WTC11 (cell line): ENCODE results near the gene NKAPL. TPM values are rescaled to one million over a fixed set of nuclear protein-coding genes. Genes with fewer than 3 reads are reported as not detected.

Experiments
- ATAC-seq: fragments of 200-7000 bp; cut with Tn5 transposase; 2 replicates; pipeline ENCODE4 v1.10.0; 2021; ENCODE audit warnings: mild to moderate bottlenecking, moderate library complexity
- CTCF ChIA-PET: fragments of 300-600 bp; sonication (Branson Sonifier 250); formaldehyde crosslinking; loops from one replicate; lab custom pipeline; 2021; ENCODE audit warnings: antibody characterized with exemption; lab: Charles Lee
- POLR2A ChIA-PET: fragments of 350-600 bp; sonication (Branson Sonifier 250); formaldehyde crosslinking; loops from one replicate; lab custom pipeline; 2021; ENCODE audit warnings: antibody characterized with exemption; lab: Charles Lee
- DNase-seq: peaks from one replicate; pipeline ENCODE4 v3.0.0; 2021; ENCODE audit warnings: low spot score
- H3K27ac Mint-ChIP-seq: 2 replicates; pipeline ENCODE4 v1.8.0; 2021; ENCODE audit warnings: mixed read lengths
- H3K27me3 Mint-ChIP-seq: 2 replicates; pipeline ENCODE4 v1.8.0; 2021; ENCODE audit warnings: low read depth, mild to moderate bottlenecking, moderate library complexity, mixed read lengths
- H3K36me3 Mint-ChIP-seq: 2 replicates; pipeline ENCODE4 v1.8.0; 2021; ENCODE audit warnings: mixed read lengths
- H3K4me1 Mint-ChIP-seq: 2 replicates; pipeline ENCODE4 v1.8.0; 2022; ENCODE audit warnings: mixed read lengths
- H3K4me3 Mint-ChIP-seq: 2 replicates; pipeline ENCODE4 v1.8.0; 2021; ENCODE audit warnings: mild to moderate bottlenecking, moderate library complexity, mixed read lengths
- H3K9me3 Mint-ChIP-seq: 2 replicates; pipeline ENCODE4 v1.8.0; 2021; ENCODE audit warnings: mixed read lengths
- CBFB ChIP-seq: sonication (generic); formaldehyde crosslinking; IDR thresholded peaks from 2 replicates; pipeline ENCODE4 v1.8.1; 2022; ENCODE audit warnings: mild to moderate bottlenecking, low read depth, missing genetic modification reagents
- CREB1 ChIP-seq: sonication (generic); formaldehyde crosslinking; IDR thresholded peaks from 2 replicates; pipeline ENCODE4 v1.8.0; 2023; ENCODE audit warnings: mild to moderate bottlenecking, missing genetic modification reagents
- EMX1 ChIP-seq: fragments of 250-450 bp; sonication (Bioruptor Pico); IDR thresholded peaks from 2 replicates; pipeline ENCODE4 v1.8.0; 2021; ENCODE audit warnings: mild to moderate bottlenecking
- FOXP1 ChIP-seq: sonication (generic); formaldehyde crosslinking; IDR thresholded peaks from 2 replicates; pipeline ENCODE4 v1.8.0; 2022; ENCODE audit warnings: missing genetic modification reagents, mild to moderate bottlenecking, moderate library complexity, borderline replicate concordance
- GTF2I ChIP-seq: fragments of 250-450 bp; sonication (Bioruptor Pico); conservative IDR thresholded peaks from 2 replicates; pipeline ENCODE4 v1.4.0; 2021; ENCODE audit warnings: mild to moderate bottlenecking
- JAZF1 ChIP-seq: fragments of 250-450 bp; sonication (Bioruptor Pico); IDR thresholded peaks from 2 replicates; pipeline ENCODE4 v1.9.0; 2021; ENCODE audit warnings: moderate library complexity, mild to moderate bottlenecking, inconsistent platforms
- NFATC4 ChIP-seq: fragments of 250-450 bp; sonication (Bioruptor Pico); IDR thresholded peaks from 2 replicates; pipeline ENCODE4 v1.9.0; 2021; ENCODE audit warnings: mild to moderate bottlenecking
- NR2C2 ChIP-seq: sonication (generic); formaldehyde crosslinking; IDR thresholded peaks from 2 replicates; pipeline ENCODE4 v1.8.0; 2022; ENCODE audit warnings: mild to moderate bottlenecking, missing genetic modification reagents
- TEAD1 ChIP-seq: sonication (generic); formaldehyde crosslinking; IDR thresholded peaks from 2 replicates; pipeline ENCODE4 v1.8.0; 2022; ENCODE audit warnings: mild to moderate bottlenecking, missing genetic modification reagents
- total RNA-seq: library from RNA; stranded (reverse); gene quantifications from 3 replicates; pipeline ENCODE4 v1.2.3, GENCODE V29; 2021
- TF ChIP-seq, protein P1 (sequence below): fragments of 250-450 bp; sonication (Bioruptor Pico); IDR thresholded peaks from 2 replicates; pipeline ENCODE4 v1.9.0; 2021; ENCODE audit warnings: mild to moderate bottlenecking, borderline replicate concordance
- TF ChIP-seq, protein P2 (sequence below): fragments of 250-450 bp; sonication (Bioruptor Pico); IDR thresholded peaks from 2 replicates; pipeline ENCODE4 v1.9.0; 2021; ENCODE audit warnings: mild to moderate bottlenecking
- TF ChIP-seq, protein P3 (sequence below): sonication (generic); formaldehyde crosslinking; IDR thresholded peaks from 2 replicates; pipeline ENCODE4 v1.8.1; 2022; ENCODE audit warnings: mild to moderate bottlenecking, moderate library complexity, missing genetic modification reagents
- TF ChIP-seq, protein P4 (sequence below): sonication (generic); formaldehyde crosslinking; IDR thresholded peaks from 2 replicates; pipeline ENCODE4 v1.8.1; 2023; ENCODE audit warnings: mild to moderate bottlenecking, missing genetic modification reagents
- TF ChIP-seq, protein P5 (sequence below): fragments of 250-450 bp; sonication (Bioruptor Pico); IDR thresholded peaks from 2 replicates; pipeline ENCODE4 v1.9.0; 2021; ENCODE audit warnings: mild to moderate bottlenecking
- TF ChIP-seq, protein P6 (sequence below): fragments of 250-450 bp; sonication (Bioruptor Pico); IDR thresholded peaks from 2 replicates; pipeline ENCODE4 v2.1.2; 2022; ENCODE audit warnings: mild to moderate bottlenecking, moderate library complexity
- TF ChIP-seq, protein P7 (sequence below): sonication (generic); formaldehyde crosslinking; IDR thresholded peaks from 2 replicates; pipeline ENCODE4 v1.8.1; 2023; ENCODE audit warnings: mild to moderate bottlenecking, missing genetic modification reagents, borderline replicate concordance

The NKAPL gene
- total RNA-seq, 1 experiment from 2014 or later = 0.26 TPM

DNA sequence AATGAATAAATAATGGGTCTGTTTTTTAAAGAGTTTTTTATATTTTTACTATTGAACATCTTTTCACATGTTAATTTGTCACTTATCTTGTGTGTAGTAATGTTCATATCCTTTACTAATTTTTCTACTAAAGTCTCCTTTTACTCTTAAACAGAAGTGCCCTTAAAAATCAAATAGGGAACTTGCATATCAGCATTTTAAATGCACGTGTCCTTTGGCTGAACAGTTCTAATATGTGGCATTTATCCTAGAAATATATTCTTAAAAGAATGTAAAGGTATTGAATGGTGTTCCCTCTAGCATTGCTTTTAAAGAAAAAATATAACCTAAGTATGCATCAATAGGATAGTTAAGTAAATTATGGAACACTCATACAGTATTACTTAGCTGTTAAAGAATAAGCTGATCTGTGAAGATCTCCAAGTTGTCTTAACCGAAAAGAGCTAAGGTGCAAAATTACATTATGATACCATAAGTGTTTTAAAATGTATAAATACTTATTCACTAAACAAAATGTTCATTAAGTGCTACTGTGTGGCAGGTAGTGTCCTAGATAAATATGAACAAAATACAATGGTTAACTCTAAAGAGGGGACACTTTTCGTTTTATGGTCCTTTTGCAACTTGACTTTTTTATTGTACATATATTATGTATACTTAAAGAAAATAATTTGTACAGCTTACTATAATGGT is 21.6 kb downstream of the NKAPL start:
- H3K4me1 Mint-ChIP-seq = peaks cover 14% of the 10 kb centered on the region
- no peak for TF ChIP-seq JAZF1
- TF ChIP-seq, protein P1, sequence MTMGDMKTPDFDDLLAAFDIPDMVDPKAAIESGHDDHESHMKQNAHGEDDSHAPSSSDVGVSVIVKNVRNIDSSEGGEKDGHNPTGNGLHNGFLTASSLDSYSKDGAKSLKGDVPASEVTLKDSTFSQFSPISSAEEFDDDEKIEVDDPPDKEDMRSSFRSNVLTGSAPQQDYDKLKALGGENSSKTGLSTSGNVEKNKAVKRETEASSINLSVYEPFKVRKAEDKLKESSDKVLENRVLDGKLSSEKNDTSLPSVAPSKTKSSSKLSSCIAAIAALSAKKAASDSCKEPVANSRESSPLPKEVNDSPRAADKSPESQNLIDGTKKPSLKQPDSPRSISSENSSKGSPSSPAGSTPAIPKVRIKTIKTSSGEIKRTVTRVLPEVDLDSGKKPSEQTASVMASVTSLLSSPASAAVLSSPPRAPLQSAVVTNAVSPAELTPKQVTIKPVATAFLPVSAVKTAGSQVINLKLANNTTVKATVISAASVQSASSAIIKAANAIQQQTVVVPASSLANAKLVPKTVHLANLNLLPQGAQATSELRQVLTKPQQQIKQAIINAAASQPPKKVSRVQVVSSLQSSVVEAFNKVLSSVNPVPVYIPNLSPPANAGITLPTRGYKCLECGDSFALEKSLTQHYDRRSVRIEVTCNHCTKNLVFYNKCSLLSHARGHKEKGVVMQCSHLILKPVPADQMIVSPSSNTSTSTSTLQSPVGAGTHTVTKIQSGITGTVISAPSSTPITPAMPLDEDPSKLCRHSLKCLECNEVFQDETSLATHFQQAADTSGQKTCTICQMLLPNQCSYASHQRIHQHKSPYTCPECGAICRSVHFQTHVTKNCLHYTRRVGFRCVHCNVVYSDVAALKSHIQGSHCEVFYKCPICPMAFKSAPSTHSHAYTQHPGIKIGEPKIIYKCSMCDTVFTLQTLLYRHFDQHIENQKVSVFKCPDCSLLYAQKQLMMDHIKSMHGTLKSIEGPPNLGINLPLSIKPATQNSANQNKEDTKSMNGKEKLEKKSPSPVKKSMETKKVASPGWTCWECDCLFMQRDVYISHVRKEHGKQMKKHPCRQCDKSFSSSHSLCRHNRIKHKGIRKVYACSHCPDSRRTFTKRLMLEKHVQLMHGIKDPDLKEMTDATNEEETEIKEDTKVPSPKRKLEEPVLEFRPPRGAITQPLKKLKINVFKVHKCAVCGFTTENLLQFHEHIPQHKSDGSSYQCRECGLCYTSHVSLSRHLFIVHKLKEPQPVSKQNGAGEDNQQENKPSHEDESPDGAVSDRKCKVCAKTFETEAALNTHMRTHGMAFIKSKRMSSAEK (CRISPR knock-in tag) = no peak
- TF ChIP-seq, protein P2, sequence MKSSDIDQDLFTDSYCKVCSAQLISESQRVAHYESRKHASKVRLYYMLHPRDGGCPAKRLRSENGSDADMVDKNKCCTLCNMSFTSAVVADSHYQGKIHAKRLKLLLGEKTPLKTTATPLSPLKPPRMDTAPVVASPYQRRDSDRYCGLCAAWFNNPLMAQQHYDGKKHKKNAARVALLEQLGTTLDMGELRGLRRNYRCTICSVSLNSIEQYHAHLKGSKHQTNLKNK = no peak
- no peak for TF ChIP-seq FOXP1 (CRISPR knock-in tag)
- no peak for TF ChIP-seq CBFB (CRISPR knock-in tag)
- TF ChIP-seq, protein P3, sequence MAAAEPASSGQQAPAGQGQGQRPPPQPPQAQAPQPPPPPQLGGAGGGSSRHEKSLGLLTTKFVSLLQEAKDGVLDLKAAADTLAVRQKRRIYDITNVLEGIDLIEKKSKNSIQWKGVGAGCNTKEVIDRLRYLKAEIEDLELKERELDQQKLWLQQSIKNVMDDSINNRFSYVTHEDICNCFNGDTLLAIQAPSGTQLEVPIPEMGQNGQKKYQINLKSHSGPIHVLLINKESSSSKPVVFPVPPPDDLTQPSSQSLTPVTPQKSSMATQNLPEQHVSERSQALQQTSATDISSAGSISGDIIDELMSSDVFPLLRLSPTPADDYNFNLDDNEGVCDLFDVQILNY (CRISPR knock-in tag) = no peak
- TF ChIP-seq, protein P4, sequence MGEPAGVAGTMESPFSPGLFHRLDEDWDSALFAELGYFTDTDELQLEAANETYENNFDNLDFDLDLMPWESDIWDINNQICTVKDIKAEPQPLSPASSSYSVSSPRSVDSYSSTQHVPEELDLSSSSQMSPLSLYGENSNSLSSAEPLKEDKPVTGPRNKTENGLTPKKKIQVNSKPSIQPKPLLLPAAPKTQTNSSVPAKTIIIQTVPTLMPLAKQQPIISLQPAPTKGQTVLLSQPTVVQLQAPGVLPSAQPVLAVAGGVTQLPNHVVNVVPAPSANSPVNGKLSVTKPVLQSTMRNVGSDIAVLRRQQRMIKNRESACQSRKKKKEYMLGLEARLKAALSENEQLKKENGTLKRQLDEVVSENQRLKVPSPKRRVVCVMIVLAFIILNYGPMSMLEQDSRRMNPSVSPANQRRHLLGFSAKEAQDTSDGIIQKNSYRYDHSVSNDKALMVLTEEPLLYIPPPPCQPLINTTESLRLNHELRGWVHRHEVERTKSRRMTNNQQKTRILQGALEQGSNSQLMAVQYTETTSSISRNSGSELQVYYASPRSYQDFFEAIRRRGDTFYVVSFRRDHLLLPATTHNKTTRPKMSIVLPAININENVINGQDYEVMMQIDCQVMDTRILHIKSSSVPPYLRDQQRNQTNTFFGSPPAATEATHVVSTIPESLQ = no peak
- TF ChIP-seq NR2C2 (CRISPR knock-in tag) = no peak
- H3K4me3 Mint-ChIP-seq = peak overlapping the region; percentile 97
- H3K9me3 Mint-ChIP-seq = no peaks in the 10 kb centered on the region
- no peak for DNase-seq
- POLR2A ChIA-PET = interaction anchor here (0.6 to 1.6 kb wide), 5 partner anchors 13 to 157 kb away, joined by 3 to 10 read pairs (median 3); partner anchors contain the start of genes ZSCAN16 and ZSCAN26
- ATAC-seq = no peak
- CTCF ChIA-PET = interaction anchor here (1.1 to 1.9 kb wide), 3 partner anchors 14 to 76 kb away, joined by 4 to 26 read pairs (median 8); partner anchors contain the start of gene ZSCAN26
- H3K27me3 Mint-ChIP-seq = peaks cover 4% of the 10 kb centered on the region; the same call in 1 of the 2 replicates
- H3K36me3 Mint-ChIP-seq = peaks cover 16% of the 10 kb centered on the region
- no peak overlapping the region for H3K27ac Mint-ChIP-seq

DNA sequence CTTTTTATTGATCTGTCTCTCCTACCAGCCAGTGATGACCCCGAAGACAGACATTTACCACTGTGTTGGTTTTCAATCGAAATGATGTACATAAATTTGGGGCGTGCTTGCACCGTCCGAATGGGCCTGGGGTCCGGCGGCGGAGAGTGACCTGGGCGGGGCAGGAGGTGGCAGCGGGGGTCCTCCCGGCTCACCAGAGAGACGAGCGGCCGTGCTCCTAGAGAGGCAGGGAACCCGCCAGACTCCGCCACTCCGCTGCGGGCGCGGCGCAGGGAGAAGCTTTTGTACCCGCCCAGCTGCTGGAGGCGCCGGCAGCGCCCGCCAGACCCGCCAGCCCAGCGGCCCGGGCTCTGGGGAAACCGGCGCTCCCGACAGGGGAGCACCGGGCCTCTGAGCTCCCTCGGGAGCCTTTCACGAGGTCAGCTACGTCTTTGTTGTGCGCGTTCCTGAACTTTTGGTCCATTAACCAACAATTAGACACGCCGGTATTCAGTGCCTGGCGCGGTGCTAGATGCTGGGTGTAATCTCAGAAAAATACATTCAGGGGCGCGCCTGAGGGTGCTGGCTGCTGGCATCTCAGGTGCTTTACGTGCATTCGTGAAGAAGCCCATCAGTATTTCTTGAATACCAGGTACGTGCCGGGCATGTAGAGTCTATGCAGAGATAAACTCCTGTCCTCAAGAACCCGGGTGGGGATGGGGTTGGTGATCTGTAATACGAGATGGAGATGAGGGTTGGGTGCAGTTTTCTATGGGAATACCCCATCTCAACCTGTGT is 22.4 kb downstream of the NKAPL start, which contains the start of gene PGBD1:
Gene PGBD1 (plus strand): TSS at position 285 of the 777 bp plus-strand sequence. CDS start 2,242 bp downstream, outside the sequence.
- POLR2A ChIA-PET = interaction anchor here (0.6 to 1.6 kb wide), 5 partner anchors 14 to 157 kb away, joined by 3 to 10 read pairs (median 3); partner anchors contain the start of genes ZSCAN16 and ZSCAN26
- peak within 1 kb of the TSS; percentile 97 for H3K4me3 Mint-ChIP-seq
- CTCF ChIA-PET = interaction anchor here (0.7 to 1.1 kb wide), 2 partner anchors 14 to 75 kb away, joined by 3 to 26 read pairs; partner anchors contain the start of gene ZSCAN26
- H3K27ac Mint-ChIP-seq = no peak within 1 kb of the TSS
- H3K4me1 Mint-ChIP-seq = peaks cover 14% of the 10 kb centered on the region
- no peaks in the 10 kb centered on the region for H3K9me3 Mint-ChIP-seq
- DNase-seq (peak; percentile 92), ATAC-seq (peak; percentile 97)
- H3K27me3 Mint-ChIP-seq = peaks cover 4% of the 10 kb centered on the region; the same call in 1 of the 2 replicates
- H3K36me3 Mint-ChIP-seq = peaks cover 9% of the 10 kb centered on the region
- TF ChIP-seq CREB1 (CRISPR knock-in tag) (no peak), NFATC4 (CRISPR knock-in tag) (no peak), TEAD1 (CRISPR knock-in tag) (no peak; the same call in 1 of the 2 replicates), NR2C2 (CRISPR knock-in tag) (no peak), GTF2I (CRISPR knock-in tag) (no peak), EMX1 (no peak)
- TF ChIP-seq, protein P5, sequence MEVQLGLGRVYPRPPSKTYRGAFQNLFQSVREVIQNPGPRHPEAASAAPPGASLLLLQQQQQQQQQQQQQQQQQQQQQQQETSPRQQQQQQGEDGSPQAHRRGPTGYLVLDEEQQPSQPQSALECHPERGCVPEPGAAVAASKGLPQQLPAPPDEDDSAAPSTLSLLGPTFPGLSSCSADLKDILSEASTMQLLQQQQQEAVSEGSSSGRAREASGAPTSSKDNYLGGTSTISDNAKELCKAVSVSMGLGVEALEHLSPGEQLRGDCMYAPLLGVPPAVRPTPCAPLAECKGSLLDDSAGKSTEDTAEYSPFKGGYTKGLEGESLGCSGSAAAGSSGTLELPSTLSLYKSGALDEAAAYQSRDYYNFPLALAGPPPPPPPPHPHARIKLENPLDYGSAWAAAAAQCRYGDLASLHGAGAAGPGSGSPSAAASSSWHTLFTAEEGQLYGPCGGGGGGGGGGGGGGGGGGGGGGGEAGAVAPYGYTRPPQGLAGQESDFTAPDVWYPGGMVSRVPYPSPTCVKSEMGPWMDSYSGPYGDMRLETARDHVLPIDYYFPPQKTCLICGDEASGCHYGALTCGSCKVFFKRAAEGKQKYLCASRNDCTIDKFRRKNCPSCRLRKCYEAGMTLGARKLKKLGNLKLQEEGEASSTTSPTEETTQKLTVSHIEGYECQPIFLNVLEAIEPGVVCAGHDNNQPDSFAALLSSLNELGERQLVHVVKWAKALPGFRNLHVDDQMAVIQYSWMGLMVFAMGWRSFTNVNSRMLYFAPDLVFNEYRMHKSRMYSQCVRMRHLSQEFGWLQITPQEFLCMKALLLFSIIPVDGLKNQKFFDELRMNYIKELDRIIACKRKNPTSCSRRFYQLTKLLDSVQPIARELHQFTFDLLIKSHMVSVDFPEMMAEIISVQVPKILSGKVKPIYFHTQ (CRISPR knock-in tag) = no peak
- TF ChIP-seq, protein P6, sequence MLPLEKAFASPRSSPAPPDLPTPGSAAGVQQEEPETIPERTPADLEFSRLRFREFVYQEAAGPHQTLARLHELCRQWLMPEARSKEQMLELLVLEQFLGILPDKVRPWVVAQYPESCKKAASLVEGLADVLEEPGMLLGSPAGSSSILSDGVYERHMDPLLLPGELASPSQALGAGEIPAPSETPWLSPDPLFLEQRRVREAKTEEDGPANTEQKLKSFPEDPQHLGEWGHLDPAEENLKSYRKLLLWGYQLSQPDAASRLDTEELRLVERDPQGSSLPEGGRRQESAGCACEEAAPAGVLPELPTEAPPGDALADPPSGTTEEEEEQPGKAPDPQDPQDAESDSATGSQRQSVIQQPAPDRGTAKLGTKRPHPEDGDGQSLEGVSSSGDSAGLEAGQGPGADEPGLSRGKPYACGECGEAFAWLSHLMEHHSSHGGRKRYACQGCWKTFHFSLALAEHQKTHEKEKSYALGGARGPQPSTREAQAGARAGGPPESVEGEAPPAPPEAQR (CRISPR knock-in tag) = no peak
- TF ChIP-seq, protein P7, sequence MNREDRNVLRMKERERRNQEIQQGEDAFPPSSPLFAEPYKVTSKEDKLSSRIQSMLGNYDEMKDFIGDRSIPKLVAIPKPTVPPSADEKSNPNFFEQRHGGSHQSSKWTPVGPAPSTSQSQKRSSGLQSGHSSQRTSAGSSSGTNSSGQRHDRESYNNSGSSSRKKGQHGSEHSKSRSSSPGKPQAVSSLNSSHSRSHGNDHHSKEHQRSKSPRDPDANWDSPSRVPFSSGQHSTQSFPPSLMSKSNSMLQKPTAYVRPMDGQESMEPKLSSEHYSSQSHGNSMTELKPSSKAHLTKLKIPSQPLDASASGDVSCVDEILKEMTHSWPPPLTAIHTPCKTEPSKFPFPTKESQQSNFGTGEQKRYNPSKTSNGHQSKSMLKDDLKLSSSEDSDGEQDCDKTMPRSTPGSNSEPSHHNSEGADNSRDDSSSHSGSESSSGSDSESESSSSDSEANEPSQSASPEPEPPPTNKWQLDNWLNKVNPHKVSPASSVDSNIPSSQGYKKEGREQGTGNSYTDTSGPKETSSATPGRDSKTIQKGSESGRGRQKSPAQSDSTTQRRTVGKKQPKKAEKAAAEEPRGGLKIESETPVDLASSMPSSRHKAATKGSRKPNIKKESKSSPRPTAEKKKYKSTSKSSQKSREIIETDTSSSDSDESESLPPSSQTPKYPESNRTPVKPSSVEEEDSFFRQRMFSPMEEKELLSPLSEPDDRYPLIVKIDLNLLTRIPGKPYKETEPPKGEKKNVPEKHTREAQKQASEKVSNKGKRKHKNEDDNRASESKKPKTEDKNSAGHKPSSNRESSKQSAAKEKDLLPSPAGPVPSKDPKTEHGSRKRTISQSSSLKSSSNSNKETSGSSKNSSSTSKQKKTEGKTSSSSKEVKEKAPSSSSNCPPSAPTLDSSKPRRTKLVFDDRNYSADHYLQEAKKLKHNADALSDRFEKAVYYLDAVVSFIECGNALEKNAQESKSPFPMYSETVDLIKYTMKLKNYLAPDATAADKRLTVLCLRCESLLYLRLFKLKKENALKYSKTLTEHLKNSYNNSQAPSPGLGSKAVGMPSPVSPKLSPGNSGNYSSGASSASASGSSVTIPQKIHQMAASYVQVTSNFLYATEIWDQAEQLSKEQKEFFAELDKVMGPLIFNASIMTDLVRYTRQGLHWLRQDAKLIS = no peak
